Endodermal cell (in vitro differentiated cells): ENCODE data around the gene MICAL1. TPM values are rescaled to one million over a fixed set of nuclear protein-coding genes. Genes with fewer than 3 reads are reported as not detected.

Source experiments
- DNase-seq: peaks from one replicate; pipeline ENCODE4 v3.0.0-alpha.2; 2017
- H3K27ac ChIP-seq: 2 replicates; pipeline ENCODE4 v1.5.1; 2013; ENCODE audit warnings: mild to moderate bottlenecking, low read depth, low read length, moderate library complexity
- H3K27me3 ChIP-seq: 2 replicates; pipeline ENCODE4 v1.6.1; 2013; ENCODE audit warnings: mild to moderate bottlenecking, low read length, moderate library complexity; ENCODE audit not compliant: insufficient read depth, control insufficient read depth, poor library complexity, severe bottlenecking
- H3K36me3 ChIP-seq: 2 replicates; pipeline ENCODE4 v1.7.0; 2013; ENCODE audit warnings: mild to moderate bottlenecking, low read length, moderate library complexity; ENCODE audit not compliant: control insufficient read depth, insufficient read depth
- H3K4me1 ChIP-seq: one replicate; pipeline ENCODE4 v1.7.0; 2013; ENCODE audit warnings: low read length; ENCODE audit not compliant: control insufficient read depth, insufficient read depth
- H3K4me3 ChIP-seq: 2 replicates; pipeline ENCODE4 v1.5.1; 2013; ENCODE audit warnings: mild to moderate bottlenecking, low read length, moderate library complexity
- H3K9ac ChIP-seq: 2 replicates; pipeline ENCODE4 v1.6.1; 2013; ENCODE audit warnings: mild to moderate bottlenecking, low read length, moderate library complexity; ENCODE audit not compliant: poor library complexity, severe bottlenecking; ENCODE audit errors: extremely low read depth
- H3K9me3 ChIP-seq: 2 replicates; pipeline ENCODE4 v1.6.1; 2013; ENCODE audit warnings: mild to moderate bottlenecking, low read length, moderate library complexity; ENCODE audit not compliant: control insufficient read depth
- H3K27ac Mint-ChIP-seq: 2 replicates; pipeline ENCODE4 v1.8.0; 2020; ENCODE audit warnings: mixed read lengths
- H3K27me3 Mint-ChIP-seq: 2 replicates; pipeline ENCODE4 v1.8.0; 2021; ENCODE audit warnings: mild to moderate bottlenecking, mixed read lengths; ENCODE audit not compliant: insufficient read depth
- H3K36me3 Mint-ChIP-seq: 2 replicates; pipeline ENCODE4 v1.8.0; 2020; ENCODE audit warnings: low read depth, mixed read lengths
- H3K4me1 Mint-ChIP-seq: 2 replicates; pipeline ENCODE4 v1.8.0; 2020; ENCODE audit warnings: mixed read lengths
- H3K4me3 Mint-ChIP-seq: 2 replicates; pipeline ENCODE4 v1.8.0; 2020; ENCODE audit warnings: mild to moderate bottlenecking, moderate library complexity, mixed read lengths
- H3K9me3 Mint-ChIP-seq: 2 replicates; pipeline ENCODE4 v1.8.0; 2020; ENCODE audit warnings: mild to moderate bottlenecking, mixed read lengths
- WGBS, 2 experiments: methylation state at CpG; one replicate each; pipeline versions ENCODE4 v1.1.5 to v1.1.7; 2013; ENCODE audit warnings: missing lambda C conversion rate in 2 of 2, mixed read lengths in 1 of 2; ENCODE audit not compliant: insufficient coverage in 1 of 2, insufficient read length in 1 of 2; 5-methylcytosine and 5-hydroxymethylcytosine counted together
- total RNA-seq, 2 donors: library from RNA; stranded (reverse); fragmentation: NEBNext Ultra II Directional in 1 of 2; extraction: Animal tissue kit (Norgen Biotek cat#: 25700) in 1 of 2; gene quantifications; 2 replicates in 1 of 2; 3 replicates in 1 of 2; pipeline ENCODE4 v1.2.1, GENCODE V29; 2021
- TF ChIP-seq, protein P1 (sequence below): fragments of 200-600 bp; sonication (generic); conservative IDR thresholded peaks from 2 replicates; pipeline ENCODE4 v1.5.0; 2021; ENCODE audit warnings: antibody characterized with exemption, mild to moderate bottlenecking

Gene MICAL1
- total RNA-seq, 2 donors from 2014 or later: 10.4 to 22.8 TPM

DNA sequence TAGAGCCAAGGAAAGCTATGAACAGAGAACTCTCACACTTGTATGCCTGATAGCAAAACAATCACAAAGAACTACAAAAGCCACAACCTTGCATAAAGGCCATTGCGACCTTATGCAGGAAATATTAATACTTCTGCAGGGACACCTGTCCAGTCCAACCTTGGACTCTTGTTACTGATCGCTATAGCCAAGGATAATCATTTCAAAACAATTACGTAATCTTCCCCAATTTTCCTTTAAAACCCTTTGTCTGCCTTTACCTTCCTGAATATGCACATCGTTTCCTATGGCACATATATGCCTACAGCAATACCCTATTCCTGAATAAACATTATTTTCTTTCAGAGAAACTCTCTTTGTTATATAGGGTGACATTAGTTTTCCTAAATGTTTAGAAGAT lies 37.9 kb downstream of the MICAL1 start:
- WGBS, 2 experiments: 93 to 100% methylated on average over 4 of the region's 4 CpGs
- Mint-ChIP-seq H3K4me3 (no peak overlapping the region), H3K27ac (no peak overlapping the region), H3K36me3 (no peaks in the 10 kb centered on the region), H3K4me1 (no peaks in the 10 kb centered on the region), H3K9me3 (peaks cover under 1% of the 10 kb centered on the region), H3K27me3 (no peaks in the 10 kb centered on the region)
- no peak overlapping the region for H3K4me3 ChIP-seq
- no peak overlapping the region for H3K9ac ChIP-seq
- no peak overlapping the region for H3K27ac ChIP-seq
- no peaks in the 10 kb centered on the region for H3K27me3 ChIP-seq
- no peak for DNase-seq
- H3K9me3 ChIP-seq: no peaks in the 10 kb centered on the region
- TF ChIP-seq, protein P1, sequence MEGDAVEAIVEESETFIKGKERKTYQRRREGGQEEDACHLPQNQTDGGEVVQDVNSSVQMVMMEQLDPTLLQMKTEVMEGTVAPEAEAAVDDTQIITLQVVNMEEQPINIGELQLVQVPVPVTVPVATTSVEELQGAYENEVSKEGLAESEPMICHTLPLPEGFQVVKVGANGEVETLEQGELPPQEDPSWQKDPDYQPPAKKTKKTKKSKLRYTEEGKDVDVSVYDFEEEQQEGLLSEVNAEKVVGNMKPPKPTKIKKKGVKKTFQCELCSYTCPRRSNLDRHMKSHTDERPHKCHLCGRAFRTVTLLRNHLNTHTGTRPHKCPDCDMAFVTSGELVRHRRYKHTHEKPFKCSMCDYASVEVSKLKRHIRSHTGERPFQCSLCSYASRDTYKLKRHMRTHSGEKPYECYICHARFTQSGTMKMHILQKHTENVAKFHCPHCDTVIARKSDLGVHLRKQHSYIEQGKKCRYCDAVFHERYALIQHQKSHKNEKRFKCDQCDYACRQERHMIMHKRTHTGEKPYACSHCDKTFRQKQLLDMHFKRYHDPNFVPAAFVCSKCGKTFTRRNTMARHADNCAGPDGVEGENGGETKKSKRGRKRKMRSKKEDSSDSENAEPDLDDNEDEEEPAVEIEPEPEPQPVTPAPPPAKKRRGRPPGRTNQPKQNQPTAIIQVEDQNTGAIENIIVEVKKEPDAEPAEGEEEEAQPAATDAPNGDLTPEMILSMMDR: no peak
- H3K4me1 ChIP-seq: no peaks in the 10 kb centered on the region
- H3K36me3 ChIP-seq: no peaks in the 10 kb centered on the region

DNA sequence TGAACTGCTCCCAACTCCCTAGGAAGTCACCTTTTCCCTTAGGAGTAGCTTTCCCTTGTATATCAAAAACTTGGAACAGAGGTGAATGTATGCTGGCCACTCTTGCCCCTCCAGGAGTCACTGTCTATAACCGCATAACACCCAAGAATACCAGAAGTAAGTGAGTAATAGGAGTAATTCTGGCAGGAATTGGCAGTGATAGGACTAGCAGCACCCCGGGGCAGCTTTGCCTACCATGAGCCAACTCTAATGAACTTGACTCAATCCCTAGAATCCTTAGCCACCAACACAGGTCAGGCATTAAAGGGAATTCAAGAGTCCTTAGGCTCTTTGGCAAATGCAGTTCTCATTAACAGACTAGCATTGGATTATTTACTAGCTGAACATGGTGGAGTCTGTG lies 44.5 kb downstream of the MICAL1 start:
- DNase-seq: no peak
- H3K4me1 ChIP-seq: no peaks in the 10 kb centered on the region
- H3K36me3 Mint-ChIP-seq: no peaks in the 10 kb centered on the region
- H3K9me3 Mint-ChIP-seq: peaks cover 3% of the 10 kb centered on the region
- H3K27ac Mint-ChIP-seq: no peak overlapping the region
- H3K27ac ChIP-seq: no peak overlapping the region
- WGBS, 2 experiments: 86 to 88% methylated on average over 1 to 2 of the region's 2 CpGs
- no peaks in the 10 kb centered on the region for H3K9me3 ChIP-seq
- no peak overlapping the region for H3K4me3 ChIP-seq
- TF ChIP-seq, protein P1: no peak
- no peaks in the 10 kb centered on the region for H3K36me3 ChIP-seq
- no peaks in the 10 kb centered on the region for H3K27me3 ChIP-seq
- no peak overlapping the region for H3K9ac ChIP-seq
- no peaks in the 10 kb centered on the region for H3K4me1 Mint-ChIP-seq
- no peak overlapping the region for H3K4me3 Mint-ChIP-seq
- peaks cover 3% of the 10 kb centered on the region for H3K27me3 Mint-ChIP-seq

DNA sequence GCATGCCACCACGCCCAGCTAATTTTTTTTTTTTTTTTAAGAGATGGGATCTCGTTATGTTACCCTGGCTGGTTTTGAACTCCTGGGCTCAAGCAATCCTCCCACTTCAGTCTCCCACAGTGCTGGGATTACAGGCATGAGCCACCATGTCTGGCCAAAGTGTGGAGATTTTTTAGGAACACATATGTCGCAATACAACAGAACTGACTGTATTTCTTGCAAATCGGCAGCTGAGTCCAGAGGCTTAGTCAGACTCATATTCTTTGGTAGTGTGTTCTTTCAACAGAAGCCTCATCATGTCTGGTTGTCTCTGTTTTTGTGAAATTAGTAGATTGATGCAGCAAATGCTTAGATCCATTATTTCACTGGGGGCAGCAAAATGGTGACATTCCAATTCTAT lies 49.4 kb downstream of the MICAL1 start:
- Mint-ChIP-seq H3K4me3 (no peak overlapping the region), H3K36me3 (no peaks in the 10 kb centered on the region), H3K9me3 (no peaks in the 10 kb centered on the region), H3K4me1 (no peaks in the 10 kb centered on the region), H3K27ac (no peak overlapping the region), H3K27me3 (no peaks in the 10 kb centered on the region)
- Histone ChIP-seq H3K4me1 (no peaks in the 10 kb centered on the region), H3K4me3 (no peak overlapping the region), H3K27me3 (no peaks in the 10 kb centered on the region), H3K9ac (no peak overlapping the region), H3K27ac (no peak overlapping the region), H3K36me3 (no peaks in the 10 kb centered on the region), H3K9me3 (no peaks in the 10 kb centered on the region)
- no peak for DNase-seq
- WGBS, 2 experiments: 97 to 100% methylated on average over 2 to 4 of the region's 4 CpGs
- TF ChIP-seq, protein P1: no peak
